D341Med (cell line): ENCODE measurements around the gene LNPEP.
A peak's percentile ranks its signal among the peaks of the same experiment; 100 is the strongest.

Experiments
- DNase-seq: peaks from one replicate; pipeline ENCODE4 v3.0.0; 2012; ENCODE audit warnings: low spot score

LNPEP gene

GRCh38 chr5:96935559-96936430 lies at the start of gene LNPEP:
Gene LNPEP, plus strand, starts transcription at chr5:96936080. Its CDS starts 76 bp downstream, at chr5:96936156.
- DNase-seq = peak; percentile 90

GRCh38 chr5:96893342-96893741 lies 42.5 kb upstream of the LNPEP start:
- DNase-seq = no peak

GRCh38 chr5:96896276-96896675 lies 39.6 kb upstream of the LNPEP start:
- no peak for DNase-seq

GRCh38 chr5:96896806-96897205 lies 39.1 kb upstream of the LNPEP start:
- DNase-seq = no peak

GRCh38 chr5:96901384-96901783 lies 34.5 kb upstream of the LNPEP start:
- DNase-seq = no peak

GRCh38 chr5:96901841-96902240 lies 34.0 kb upstream of the LNPEP start:
- no peak for DNase-seq

GRCh38 chr5:96902876-96903275 lies 33.0 kb upstream of the LNPEP start:
- no peak for DNase-seq

GRCh38 chr5:96903300-96903699 lies 32.6 kb upstream of the LNPEP start:
- DNase-seq = no peak

GRCh38 chr5:96904054-96904931 lies 31.6 kb upstream of the LNPEP start:
- no peak for DNase-seq

- no peak for DNase-seq
These were observed 30.0 kb upstream of the LNPEP start for GRCh38 chr5:96905864-96906263.

- no peak for DNase-seq
These were observed 26.9 kb upstream of the LNPEP start for GRCh38 chr5:96909003-96909402.

GRCh38 chr5:96909435-96909834 lies 26.4 kb upstream of the LNPEP start:
- DNase-seq = no peak

- no peak for DNase-seq
These were observed 24.7 kb upstream of the LNPEP start for GRCh38 chr5:96911139-96911538.

- no peak for DNase-seq
These were observed 22.6 kb upstream of the LNPEP start for GRCh38 chr5:96913233-96913632.

GRCh38 chr5:96919754-96920197 lies 16.1 kb upstream of the LNPEP start:
- DNase-seq = no peak

GRCh38 chr5:96920744-96921355 lies 15.0 kb upstream of the LNPEP start:
- DNase-seq = no peak

- no peak for DNase-seq
These were observed 13.2 kb upstream of the LNPEP start for GRCh38 chr5:96922499-96923244.

GRCh38 chr5:96924016-96924443 lies 11.8 kb upstream of the LNPEP start:
- DNase-seq = no peak

GRCh38 chr5:96926276-96926675 lies 9.6 kb upstream of the LNPEP start:
- no peak for DNase-seq

GRCh38 chr5:96927008-96927407 lies 8.9 kb upstream of the LNPEP start:
- DNase-seq = no peak

GRCh38 chr5:96928931-96929708 lies 6.8 kb upstream of the LNPEP start:
- no peak for DNase-seq
